H1 (cell line): Measurements from ENCODE around the gene PIGH. TPM values are rescaled to one million over a fixed set of nuclear protein-coding genes. Genes with fewer than 3 reads are reported as not detected.

Source experiments
- BRCA1 ChIP-seq: IDR thresholded peaks from 2 replicates; pipeline ENCODE4 v1.6.1; 2012; ENCODE audit warnings: low read depth, low read length, improper control_type of control experiment
- CHD7 ChIP-seq: fragments of 300-600 bp; sonication (generic); IDR thresholded peaks from 2 replicates; pipeline ENCODE4 v1.7.1; 2012; ENCODE audit warnings: low read length, moderate library complexity, mild to moderate bottlenecking, inconsistent platforms; ENCODE audit not compliant: insufficient replicate concordance
- HDAC2 ChIP-seq, 2 experiments: fragments of 300-600 bp in 1 of 2; sonication (generic) in 1 of 2; IDR thresholded peaks; 2 replicates each; pipeline ENCODE4 v1.6.1; 2011 to 2012; ENCODE audit warnings: low read depth in 2 of 2, low read length in 2 of 2, mild to moderate bottlenecking in 2 of 2, moderate library complexity in 2 of 2, borderline replicate concordance in 1 of 2, inconsistent platforms in 1 of 2
- NRF1 ChIP-seq: IDR thresholded peaks from 2 replicates; pipeline ENCODE4 v1.6.1; 2011; ENCODE audit warnings: mild to moderate bottlenecking, low read depth, low read length, improper control_type of control experiment
- SP4 ChIP-seq: IDR thresholded peaks from 2 replicates; pipeline ENCODE4 v1.6.1; 2012; ENCODE audit warnings: low read length, inconsistent platforms
- polyA plus RNA-seq, 7 experiments: library from polyadenylated mRNA; depleted of rRNA in 3 of 7; stranded (reverse) in 5 of 7; unstranded in 2 of 7; fragments of >200 nt in 5 of 7; fragments of 200-250 nt in 2 of 7; gene quantifications; 1 replicate in 5 of 7; 2 replicates in 1 of 7; 4 replicates in 1 of 7; pipeline versions ENCODE4 v1.2.1 to v1.2.3, GENCODE V29; 2011 to 2013; ENCODE audit warnings: missing spikeins in 2 of 7, mixed read lengths in 2 of 7
- total RNA-seq: library from RNA; stranded (reverse); fragmentation: NEBNext Ultra II Directional; extraction: Animal tissue kit (Norgen Biotek cat#: 25700); gene quantifications from 2 replicates; pipeline ENCODE4 v1.2.1, GENCODE V29; 2021

Gene PIGH
- total and polyA plus RNA-seq, 2 of the 8 experiments (the other 6 are each of a cell fraction or from before 2014, with no cell fraction given) = 7.2 to 8.6 TPM

- TF ChIP-seq CHD7 (no peak), NRF1 (no peak), SP4 (no peak), HDAC2 (IDR thresholded peaks at IDR 0.05; ENCODE audit: borderline replicate concordance in 1 of 2, low read depth in 2 of 2, low read length in 2 of 2) (no peak), BRCA1 (no peak)
Observed at GRCh38 chr14:67602995-67603545, 3.0 kb upstream of the PIGH start (continued).
